HG03521 (cell line): ENCODE measurements around the gene LSM2.
A peak's percentile ranks its signal among the peaks of the same experiment; 100 is the strongest.
"Not testable (repeated sequence)": the region's sequence is repeated elsewhere in the genome, so short reads cannot be mapped to it uniquely, and the experiment has no call there.

Experiments used
- ATAC-seq: cut with Tn5 transposase; IDR thresholded peaks from one replicate; pipeline ENCODE4 v1.9.1; 2021; ENCODE audit warnings: mild to moderate bottlenecking, moderate library complexity; ENCODE audit not compliant: unreplicated experiment

Gene LSM2

GRCh38 chr6:31827286-31828079, 20.7 kb upstream of the LSM2 start, which contains the start of gene HSPA1B:
Gene HSPA1B (plus strand): TSS chr6:31827738. CDS start chr6:31827951, 213 bp downstream.
- peak; percentile 73 for ATAC-seq

- ATAC-seq: no peak
These were observed 20.1 kb upstream of the LSM2 start for GRCh38 chr6:31826793-31827285.

DNA sequence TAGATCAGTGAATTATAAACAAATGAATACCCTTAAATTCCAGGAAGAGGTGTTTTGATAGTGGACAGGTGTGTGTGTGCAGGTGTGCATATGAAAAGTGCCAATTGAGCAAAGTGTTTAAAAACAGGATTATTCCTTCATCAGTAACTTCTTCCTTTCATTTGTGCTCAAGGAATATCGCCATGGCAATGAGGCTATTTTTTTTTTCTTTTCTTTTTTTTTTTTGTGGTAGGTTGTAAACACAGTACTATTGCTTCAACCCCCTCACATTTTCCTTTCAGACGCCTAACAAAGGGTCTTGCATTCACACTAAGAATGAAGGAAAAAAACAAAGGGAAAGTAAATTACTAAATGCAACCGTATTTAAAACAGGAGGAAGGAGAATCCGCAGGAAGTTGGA, 18.8 kb upstream of the LSM2 start:
- no peak for ATAC-seq

DNA sequence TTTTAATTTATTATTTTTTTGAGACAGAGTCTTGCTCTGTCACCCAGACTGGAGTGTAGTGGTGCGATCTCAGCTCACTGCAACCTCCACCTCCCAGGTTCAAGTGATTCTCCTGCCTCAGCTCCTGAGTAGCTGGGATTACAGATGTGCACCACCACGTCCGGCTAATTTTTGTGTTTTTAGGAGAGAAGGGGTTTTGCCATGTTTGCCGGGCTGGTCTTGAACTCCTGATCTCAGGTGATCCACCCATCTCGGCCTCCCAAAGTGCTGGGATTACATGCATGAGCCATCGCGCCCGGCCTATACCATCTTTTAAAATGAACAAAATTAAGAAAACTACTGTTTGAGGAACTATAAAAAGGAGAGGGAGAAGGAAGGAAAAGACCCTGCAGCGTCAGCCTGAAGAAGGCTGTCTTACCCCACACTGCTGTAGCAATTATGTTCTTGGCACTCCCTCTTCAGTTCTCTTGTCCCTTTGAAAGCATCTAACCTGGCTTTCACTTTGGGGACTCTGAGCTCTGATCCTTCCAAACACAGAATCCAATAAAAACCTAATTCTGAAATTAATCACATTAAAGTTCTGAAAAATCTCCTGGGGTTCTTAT, 16.9 kb upstream of the LSM2 start:
- ATAC-seq: not testable (repeated sequence)

GRCh38 chr6:31822036-31822821, 15.5 kb upstream of the LSM2 start:
- ATAC-seq: peak; percentile 33

DNA sequence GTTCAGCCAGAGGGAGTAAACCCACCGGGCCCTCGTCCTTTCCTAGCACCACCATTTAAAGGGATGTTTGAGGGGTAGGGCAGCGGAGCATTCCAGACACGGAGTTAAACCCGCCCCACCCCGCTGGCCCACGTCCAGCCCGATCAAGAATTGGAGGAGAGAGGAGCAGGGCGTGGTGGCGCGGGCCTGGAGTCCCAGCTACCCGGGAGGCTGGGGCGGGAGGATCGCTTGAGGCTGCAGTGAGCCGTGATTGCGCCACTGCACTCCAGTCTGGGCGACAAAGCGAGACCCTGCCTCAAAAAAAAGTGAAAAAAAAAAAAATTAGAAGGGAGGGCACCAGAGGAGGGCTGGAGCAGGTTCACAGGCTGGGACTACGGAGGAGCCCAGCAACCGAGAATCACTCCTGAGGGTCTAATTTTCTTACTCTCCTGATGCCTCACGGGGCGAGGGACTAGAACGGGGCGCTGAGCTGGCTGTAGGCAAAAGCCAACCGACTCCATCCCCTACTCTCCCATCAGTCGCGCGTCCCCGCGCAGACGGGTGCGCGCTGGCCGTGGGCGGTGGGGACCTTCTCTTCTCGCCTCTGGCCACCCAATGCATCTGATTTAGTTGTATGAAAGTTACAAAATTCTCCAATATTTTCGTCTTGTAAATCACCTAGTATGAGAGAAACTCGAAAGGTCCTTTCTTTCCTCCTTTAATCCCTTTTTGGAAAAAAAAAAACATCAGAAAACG, 14.7 kb upstream of the LSM2 start:
- ATAC-seq: peak; percentile 38

DNA sequence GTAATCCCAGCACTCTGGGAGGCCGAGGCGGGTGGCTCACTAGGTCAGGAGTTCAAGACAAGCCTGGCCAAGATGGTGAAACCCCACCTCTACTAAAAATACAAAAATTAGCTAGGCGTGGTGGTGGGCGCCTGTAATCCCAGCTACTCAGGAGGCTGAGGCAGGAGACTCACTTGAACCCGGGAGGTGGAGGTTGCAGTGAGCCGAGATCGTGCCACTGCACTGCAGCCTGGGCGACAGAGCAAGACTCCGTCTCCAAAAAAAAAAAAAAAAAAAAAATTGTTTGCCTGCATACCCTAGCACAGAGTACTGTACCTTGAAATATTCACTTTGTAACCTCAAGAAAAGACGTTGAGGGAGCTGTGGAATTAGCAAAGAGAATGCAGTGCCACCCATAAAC, 13.6 kb upstream of the LSM2 start:
- ATAC-seq: not testable (repeated sequence)

DNA sequence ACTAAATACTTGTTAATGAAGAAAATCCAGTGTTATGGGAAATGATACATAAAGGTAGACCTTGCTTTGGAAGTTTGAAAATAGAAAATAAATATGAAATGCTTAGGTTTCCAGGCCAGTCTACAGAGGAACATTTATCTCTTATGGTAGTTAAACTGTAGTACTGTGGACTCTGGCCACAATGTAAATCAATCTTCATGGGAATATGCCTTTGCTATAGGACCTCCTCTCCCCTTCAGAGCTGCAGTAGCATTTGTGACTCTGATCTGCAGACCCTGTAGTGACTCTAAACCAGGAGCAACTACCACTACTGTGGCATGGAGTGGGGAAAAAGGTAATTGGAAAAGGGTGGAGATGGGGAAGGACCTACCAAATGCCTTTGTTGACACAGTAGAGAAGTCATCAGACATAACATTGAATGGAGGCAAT, 13.1 kb upstream of the LSM2 start:
- ATAC-seq: no peak

DNA sequence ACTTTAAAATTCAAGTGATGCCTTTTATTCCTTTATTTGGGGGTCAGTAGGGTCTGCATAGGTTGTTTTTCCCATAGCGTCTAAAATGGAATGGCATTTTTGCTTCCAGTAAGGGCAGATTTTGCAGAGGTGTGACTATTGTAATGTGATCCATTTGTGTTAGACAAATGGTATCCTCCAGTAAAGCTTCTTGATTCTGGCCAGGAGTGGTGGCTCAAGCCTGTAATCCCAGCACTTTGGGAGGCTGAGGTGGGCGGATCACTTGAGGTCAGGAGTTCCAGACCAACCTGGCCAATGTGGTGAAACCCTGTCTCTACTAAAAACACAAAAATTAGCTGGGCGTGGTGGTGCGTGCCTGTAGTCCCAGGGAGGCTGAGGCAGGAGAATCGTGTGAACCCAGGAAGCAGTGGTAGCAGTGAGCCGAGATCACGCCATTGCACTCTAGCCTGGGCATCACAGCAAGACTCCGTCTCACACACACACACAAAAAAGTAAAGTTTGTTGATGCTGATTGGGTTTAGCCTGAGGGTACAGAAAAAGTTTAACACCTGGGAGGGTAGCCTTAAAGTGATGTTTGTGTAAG, 11.3 kb upstream of the LSM2 start:
- ATAC-seq: not testable (repeated sequence)

GRCh38 chr6:31817133-31817928, 10.6 kb upstream of the LSM2 start:
- ATAC-seq: not testable (repeated sequence)

GRCh38 chr6:31815025-31815838, 8.5 kb upstream of the LSM2 start, which contains the start of the genes HSPA1A and HSPA1L:
Gene HSPA1A (plus strand): TSS chr6:31815543. CDS start chr6:31815757, 214 bp downstream.
Gene HSPA1L (minus strand): TSS chr6:31815283. CDS start chr6:31811972, 3,311 bp downstream.
- ATAC-seq: peak; percentile 36

- ATAC-seq: no peak
These were observed 7.9 kb upstream of the LSM2 start for GRCh38 chr6:31814677-31815024.

DNA sequence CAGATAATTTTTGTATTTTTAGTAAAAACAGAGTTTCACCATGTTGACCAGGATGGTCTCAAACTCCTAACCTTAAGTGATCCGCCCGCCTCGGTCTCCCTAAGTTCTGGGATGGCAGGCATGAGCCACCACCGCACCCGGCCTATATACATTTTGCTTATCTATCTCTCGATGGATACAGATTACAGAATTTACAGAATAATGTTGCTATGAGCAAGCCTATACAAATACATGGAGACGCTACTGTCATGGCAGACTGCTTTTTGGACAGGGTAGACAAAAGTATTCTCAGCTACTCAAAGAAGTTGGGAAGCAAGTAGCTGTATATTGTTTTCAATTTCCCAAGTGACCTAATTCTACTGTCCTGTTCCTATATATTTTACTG, 6.7 kb upstream of the LSM2 start:
- ATAC-seq: no peak

DNA sequence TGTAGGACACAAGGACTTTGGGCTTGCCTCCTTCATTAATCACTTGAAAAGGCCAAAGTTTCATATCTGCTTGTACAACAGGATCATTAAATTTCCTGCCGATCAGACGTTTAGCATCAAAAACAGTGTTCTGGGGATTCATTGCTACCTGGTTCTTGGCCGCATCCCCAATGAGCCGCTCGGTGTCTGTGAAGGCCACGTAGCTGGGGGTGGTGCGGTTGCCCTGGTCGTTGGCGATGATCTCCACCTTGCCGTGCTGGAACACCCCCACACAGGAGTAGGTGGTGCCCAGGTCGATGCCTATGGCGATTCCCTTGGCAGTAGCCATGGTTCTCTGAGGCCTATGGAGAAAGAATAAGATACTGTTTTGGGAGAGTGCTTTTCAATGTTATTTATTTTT, 4.9 kb upstream of the LSM2 start:
- ATAC-seq: no peak

GRCh38 chr6:31808599-31808998, 1.8 kb upstream of the LSM2 start:
- ATAC-seq: not testable (repeated sequence)

- ATAC-seq: peak; percentile 4
These were observed 762 bp downstream of the LSM2 start for GRCh38 chr6:31805939-31806469.

DNA sequence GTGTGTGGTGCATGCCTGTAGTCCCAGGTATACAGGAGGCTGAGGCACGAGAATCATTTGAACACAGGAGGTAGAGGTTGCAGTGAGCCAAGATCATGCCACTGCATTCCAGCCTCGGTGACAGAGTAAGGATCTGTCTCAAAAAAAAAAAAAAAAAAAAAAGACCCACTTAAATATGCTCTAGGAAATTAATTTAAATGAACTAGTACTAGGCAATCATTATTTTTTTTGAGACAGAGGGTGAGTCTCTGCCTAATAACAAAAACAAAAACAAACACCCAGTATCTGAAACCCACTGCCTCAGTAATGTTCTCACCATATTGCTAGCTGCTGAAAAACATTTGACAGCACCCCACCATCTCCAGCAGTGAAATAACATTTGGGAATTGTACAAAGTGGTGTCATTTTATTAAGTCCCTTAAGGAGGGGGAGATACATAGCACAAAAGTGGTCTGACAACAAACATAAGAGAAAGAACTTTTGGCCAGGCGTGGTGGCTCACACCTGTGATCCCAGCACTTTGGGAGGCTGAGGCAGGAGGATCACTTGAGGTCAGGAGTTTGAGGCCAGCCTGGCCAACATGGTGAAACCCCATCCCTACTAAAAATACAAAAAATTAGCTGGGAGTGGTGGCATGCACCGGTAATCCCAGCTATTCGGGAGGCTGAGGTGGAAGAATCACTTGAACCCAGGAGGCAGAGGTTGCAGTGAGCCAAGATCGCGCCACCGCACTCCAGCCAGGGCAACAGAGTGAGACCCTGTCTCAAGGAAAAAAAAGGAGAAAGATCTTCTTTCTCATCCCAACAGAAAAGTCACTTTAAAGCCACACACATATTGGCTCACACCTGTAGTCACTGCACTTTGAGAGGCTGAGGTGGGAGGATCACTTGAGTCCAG, 5.5 kb downstream of the LSM2 start:
- not testable (repeated sequence) for ATAC-seq
